Fibroblast of villous mesenchyme (primary cell): ENCODE results near the gene GRB10. TPM values are rescaled to one million over a fixed set of nuclear protein-coding genes. Genes with fewer than 3 reads are reported as not detected.

Experiments
- DNase-seq: peaks from one replicate; pipeline ENCODE4 v3.0.0-alpha.2; 2010; ENCODE audit warnings: low read depth
- H3K4me3 ChIP-seq: 2 replicates; pipeline ENCODE4 v1.5.1; 2011; ENCODE audit warnings: low read depth, mild to moderate bottlenecking, low read length
- CTCF ChIP-seq: IDR thresholded peaks from 2 replicates; pipeline ENCODE4 v1.5.1; 2012; ENCODE audit warnings: low read depth, mild to moderate bottlenecking, low read length; ENCODE audit not compliant: insufficient read depth
- total RNA-seq: library from RNA; depleted of rRNA; stranded (reverse); fragments of >200 nt; gene quantifications from 2 replicates; pipeline ENCODE4 v1.2.3, GENCODE V29; 2012

GRB10 gene
- total RNA-seq, 1 donor: 23.3 TPM

DNA sequence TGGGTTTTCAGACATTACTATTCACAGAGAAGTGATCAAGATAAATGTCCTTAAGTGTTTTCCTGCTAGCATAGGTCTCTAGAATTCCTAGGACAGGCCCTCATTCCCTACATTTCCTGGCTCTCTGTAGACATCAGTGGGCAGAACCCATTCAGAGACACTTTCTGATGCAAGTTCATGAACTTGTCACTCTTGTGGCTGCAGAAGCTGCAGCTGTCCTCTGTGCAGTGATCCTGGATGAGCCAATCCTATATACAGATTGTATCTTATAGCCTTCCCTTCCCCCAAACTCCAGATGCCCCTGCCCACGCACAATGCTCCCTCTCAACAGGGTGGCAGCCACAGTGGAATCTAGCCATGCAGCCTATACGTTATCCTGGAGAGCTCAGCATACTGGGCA lies 12.6 kb upstream of the GRB10 start:
- DNase-seq: no peak
- no peak overlapping the region for H3K4me3 ChIP-seq
- TF ChIP-seq CTCF: no peak

GRCh38 chr7:50793947-50794570 lies 11.4 kb upstream of the GRB10 start:
- no peak for TF ChIP-seq CTCF
- H3K4me3 ChIP-seq: peak overlapping the region; percentile 59
- DNase-seq: no peak

DNA sequence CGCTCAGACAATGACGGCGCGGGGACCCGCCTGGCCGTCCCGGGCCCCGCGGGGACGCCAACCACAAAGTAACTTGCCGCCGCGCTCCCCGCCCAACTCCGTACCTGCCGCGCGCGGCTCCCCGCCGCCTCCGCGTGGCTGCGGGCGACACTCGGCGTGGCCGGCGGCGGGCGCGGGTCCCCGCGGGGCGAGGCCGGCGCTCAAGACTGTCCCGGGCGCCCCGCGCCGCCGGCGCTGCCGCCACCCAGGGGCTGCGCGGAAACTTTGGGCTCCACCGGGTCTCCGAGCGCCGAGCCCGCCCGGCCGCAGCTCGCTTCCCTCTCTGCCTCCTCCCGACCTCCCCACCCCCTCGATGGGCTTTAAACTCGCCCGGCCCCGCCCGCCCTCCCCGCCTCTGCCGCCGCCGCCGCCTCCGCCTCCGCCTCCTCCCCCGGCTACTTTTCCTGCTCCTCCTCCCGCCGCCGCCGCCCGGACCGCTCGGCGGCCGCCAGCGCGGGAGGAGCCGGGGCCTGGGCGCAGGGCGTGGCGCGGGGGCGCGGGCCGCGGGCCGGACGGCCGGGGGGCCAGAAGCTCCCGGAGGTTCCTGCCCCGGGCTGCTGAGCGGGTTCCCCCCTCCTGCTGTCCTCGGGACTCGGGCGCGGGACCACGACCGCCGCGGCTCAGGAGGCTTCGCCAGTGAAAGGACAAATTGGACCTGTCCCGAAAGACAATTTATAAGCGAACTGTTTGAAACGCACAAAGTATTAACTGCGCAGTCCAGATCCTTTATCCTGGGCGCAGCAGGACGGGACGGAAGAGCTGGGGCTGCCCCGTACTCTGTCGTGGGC lies 10.6 kb upstream of the GRB10 start:
- DNase-seq: peak; percentile 64
- peak overlapping the region; percentile 71 for H3K4me3 ChIP-seq
- TF ChIP-seq CTCF: no peak

- TF ChIP-seq CTCF: no peak
- peak overlapping the region; percentile 71 for H3K4me3 ChIP-seq
- peak; percentile 73 for DNase-seq
Observed at GRCh38 chr7:50792342-50793119, 9.8 kb upstream of the GRB10 start.

GRCh38 chr7:50791938-50792341 lies 9.2 kb upstream of the GRB10 start:
- DNase-seq: peak; percentile 76
- peak overlapping the region; percentile 71 for H3K4me3 ChIP-seq
- no peak for TF ChIP-seq CTCF

GRCh38 chr7:50791363-50791937 lies 8.8 kb upstream of the GRB10 start:
- no peak for TF ChIP-seq CTCF
- no peak for DNase-seq
- peak overlapping the region; percentile 71 for H3K4me3 ChIP-seq
